AG04450 (cell line): ENCODE results near the gene CHST11. TPM values are rescaled to one million over a fixed set of nuclear protein-coding genes. Genes with fewer than 3 reads are reported as not detected.

Experiments used
- CTCF ChIA-PET: fragments of 300-600, 350-600 bp; formaldehyde crosslinking; extraction: SDS; loops from one replicate; lab custom pipeline; 2022; ENCODE audit warnings: antibody characterized with exemption, inconsistent platforms; lab: Charles Lee
- POLR2A ChIA-PET: fragments of 350-600 bp; formaldehyde crosslinking; extraction: SDS; loops from one replicate; lab custom pipeline; 2021; ENCODE audit warnings: antibody characterized with exemption, inconsistent platforms; lab: Yijun Ruan, JAX
- DNase-seq: peaks from one replicate; pipeline ENCODE4 v3.0.0-alpha.2; 2011; ENCODE audit warnings: low read depth, low spot score
- H3K27ac ChIP-seq: one replicate; pipeline ENCODE4 v1.5.1; 2012; ENCODE audit warnings: low read depth, low read length, control low read depth
- H3K27me3 ChIP-seq: one replicate; pipeline ENCODE4 v1.6.0; 2012; ENCODE audit warnings: low read length; ENCODE audit not compliant: control insufficient read depth, insufficient read depth
- H3K4me3 ChIP-seq: 2 replicates; pipeline ENCODE4 v1.5.1; 2011; ENCODE audit warnings: mild to moderate bottlenecking, low read depth, low read length, control low read depth
- H3K9me3 ChIP-seq: 2 replicates; pipeline ENCODE4 v1.5.1; 2012; ENCODE audit warnings: low read length; ENCODE audit not compliant: control insufficient read depth, insufficient read depth
- polyA plus RNA-seq: library from polyadenylated mRNA; depleted of rRNA; stranded (reverse); fragments of >200 nt; gene quantifications from 2 replicates; pipeline ENCODE4 v1.2.3, GENCODE V29; 2011
- TF ChIP-seq, protein P1 (sequence below): IDR thresholded peaks from 2 replicates; pipeline ENCODE4 v1.5.1; 2011; ENCODE audit warnings: low read depth, low read length, control low read depth, inconsistent platforms

The CHST11 gene
- polyA plus RNA-seq, 1 experiment, result 2.7 TPM

DNA sequence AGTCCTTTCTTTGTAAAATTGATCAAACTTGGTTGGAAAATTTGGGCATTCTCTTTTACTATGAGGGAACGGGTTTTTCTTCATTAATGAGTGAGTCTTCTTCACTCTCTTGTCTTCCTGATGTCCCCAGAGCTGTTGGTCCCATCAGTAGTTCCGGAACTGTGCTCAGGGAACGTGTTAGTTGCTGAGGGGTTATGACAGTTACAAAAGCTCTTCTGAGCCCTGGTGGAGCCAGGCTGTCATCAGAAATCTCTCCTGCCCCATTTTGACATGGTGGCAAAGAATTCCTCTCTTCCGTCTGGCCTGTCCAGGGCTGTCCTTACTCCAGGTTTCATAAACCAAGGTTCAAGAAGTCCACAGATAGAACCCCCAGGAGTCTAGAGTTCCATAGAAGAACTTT lies 292.8 kb downstream of the CHST11 start:
- Histone ChIP-seq H3K9me3 (no peaks in the 10 kb centered on the region), H3K27me3 (no peaks in the 10 kb centered on the region), H3K27ac (no peak overlapping the region), H3K4me3 (no peak overlapping the region)
- TF ChIP-seq, protein P1, sequence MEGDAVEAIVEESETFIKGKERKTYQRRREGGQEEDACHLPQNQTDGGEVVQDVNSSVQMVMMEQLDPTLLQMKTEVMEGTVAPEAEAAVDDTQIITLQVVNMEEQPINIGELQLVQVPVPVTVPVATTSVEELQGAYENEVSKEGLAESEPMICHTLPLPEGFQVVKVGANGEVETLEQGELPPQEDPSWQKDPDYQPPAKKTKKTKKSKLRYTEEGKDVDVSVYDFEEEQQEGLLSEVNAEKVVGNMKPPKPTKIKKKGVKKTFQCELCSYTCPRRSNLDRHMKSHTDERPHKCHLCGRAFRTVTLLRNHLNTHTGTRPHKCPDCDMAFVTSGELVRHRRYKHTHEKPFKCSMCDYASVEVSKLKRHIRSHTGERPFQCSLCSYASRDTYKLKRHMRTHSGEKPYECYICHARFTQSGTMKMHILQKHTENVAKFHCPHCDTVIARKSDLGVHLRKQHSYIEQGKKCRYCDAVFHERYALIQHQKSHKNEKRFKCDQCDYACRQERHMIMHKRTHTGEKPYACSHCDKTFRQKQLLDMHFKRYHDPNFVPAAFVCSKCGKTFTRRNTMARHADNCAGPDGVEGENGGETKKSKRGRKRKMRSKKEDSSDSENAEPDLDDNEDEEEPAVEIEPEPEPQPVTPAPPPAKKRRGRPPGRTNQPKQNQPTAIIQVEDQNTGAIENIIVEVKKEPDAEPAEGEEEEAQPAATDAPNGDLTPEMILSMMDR, result no peak
- DNase-seq, result no peak
- ChIA-PET CTCF (interaction anchor here (0.7 to 1.2 kb wide), 4 partner anchors 13 to 368 kb away, joined by 3 to 4 read pairs (median 3); no protein-coding TSS in a partner anchor), POLR2A (no interaction called here)

DNA sequence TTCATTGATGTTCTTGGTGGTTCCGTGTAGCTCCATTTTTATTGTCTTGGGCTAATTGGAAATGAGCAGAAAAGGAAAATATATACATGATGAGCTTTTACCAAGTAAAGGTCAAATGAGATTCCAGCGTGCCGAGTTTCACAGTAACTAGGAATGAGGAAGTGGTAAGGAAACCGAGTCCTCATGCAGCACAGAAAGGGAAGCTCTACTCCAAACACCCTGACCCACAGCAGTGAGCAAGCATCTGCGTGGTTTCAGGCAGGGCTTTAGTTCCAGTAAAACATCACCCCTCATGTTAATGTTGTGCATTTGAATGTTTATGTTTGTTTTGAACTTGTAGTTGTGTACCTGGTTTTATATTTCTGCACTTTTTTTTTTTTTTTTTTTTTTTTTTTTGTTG lies 293.3 kb downstream of the CHST11 start:
- DNase-seq, result peak; percentile 48
- Histone ChIP-seq H3K4me3 (no peak overlapping the region), H3K27ac (no peak overlapping the region), H3K27me3 (no peaks in the 10 kb centered on the region), H3K9me3 (no peaks in the 10 kb centered on the region)
- CTCF ChIA-PET, result interaction anchor here (0.7 to 1.2 kb wide), 4 partner anchors 14 to 368 kb away, joined by 3 to 4 read pairs (median 3); no protein-coding TSS in a partner anchor
- POLR2A ChIA-PET, result no interaction called here
- TF ChIP-seq, protein P1, result no peak

DNA sequence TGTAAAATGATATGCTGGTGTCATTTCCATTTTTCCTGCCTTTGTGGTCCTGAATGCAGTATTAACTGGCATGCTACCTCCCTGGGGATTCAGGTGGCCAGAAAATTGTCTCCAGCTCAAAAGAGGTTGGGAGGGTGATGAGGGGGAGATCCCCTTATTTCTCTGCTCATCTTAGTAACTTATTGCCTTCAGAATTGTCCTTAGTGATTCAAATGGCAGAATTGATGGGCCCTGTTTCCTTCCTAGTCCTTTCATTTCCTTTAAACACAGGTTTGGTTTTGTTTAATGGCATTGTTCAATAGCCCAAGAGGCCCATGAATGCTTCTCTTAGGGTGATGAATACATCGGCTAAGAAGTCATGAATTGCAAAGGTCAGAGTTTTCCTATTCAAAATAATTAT lies 294.4 kb downstream of the CHST11 start:
- POLR2A ChIA-PET, result no interaction called here
- CTCF ChIA-PET, result no interaction called here
- TF ChIP-seq, protein P1, result no peak
- Histone ChIP-seq H3K9me3 (no peaks in the 10 kb centered on the region), H3K27me3 (no peaks in the 10 kb centered on the region), H3K4me3 (no peak overlapping the region), H3K27ac (no peak overlapping the region)
- DNase-seq, result no peak

DNA sequence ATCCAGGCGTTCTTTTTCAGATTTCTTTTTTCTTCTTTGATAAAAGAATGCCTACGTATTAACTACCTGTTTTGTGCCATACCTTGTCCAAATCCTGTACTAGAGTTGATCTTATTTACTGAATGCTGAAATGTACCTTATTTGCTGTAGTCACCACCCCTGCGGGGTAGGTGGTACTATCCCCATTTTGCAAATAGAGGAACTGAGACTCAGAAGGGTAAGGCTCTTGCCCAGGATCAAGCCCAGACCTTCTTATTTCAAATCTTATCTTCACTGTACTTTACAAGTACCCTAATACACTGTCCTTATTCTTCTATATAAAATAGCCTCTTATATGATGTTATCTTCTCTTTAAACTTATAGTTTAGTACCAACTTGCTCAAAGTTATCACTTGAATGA lies 294.8 kb downstream of the CHST11 start:
- DNase-seq, result no peak
- TF ChIP-seq, protein P1, result no peak
- ChIA-PET CTCF (no interaction called here), POLR2A (no interaction called here)
- H3K27ac ChIP-seq, result no peak overlapping the region
- H3K4me3 ChIP-seq, result no peak overlapping the region
- no peaks in the 10 kb centered on the region for H3K27me3 ChIP-seq
- no peaks in the 10 kb centered on the region for H3K9me3 ChIP-seq

DNA sequence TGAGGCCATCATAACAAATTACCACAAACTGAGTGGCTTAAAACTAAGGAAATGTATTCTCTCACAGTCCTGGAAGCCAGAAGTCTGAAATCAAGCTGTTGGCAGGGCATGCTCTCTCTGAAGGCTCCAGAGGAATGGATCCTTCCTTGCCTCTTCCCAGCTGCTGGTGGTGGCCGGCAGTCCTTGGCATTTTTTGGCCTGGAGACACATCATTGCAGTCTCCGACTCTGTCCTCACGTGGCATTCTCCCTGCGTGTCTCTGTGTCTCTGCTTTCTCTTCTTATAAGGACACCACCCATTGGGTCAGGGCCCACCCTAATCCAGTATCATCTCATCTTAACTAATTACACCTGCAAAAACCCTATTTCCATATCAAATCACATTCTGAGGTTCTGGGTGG lies 295.3 kb downstream of the CHST11 start:
- TF ChIP-seq, protein P1, result no peak
- Histone ChIP-seq H3K4me3 (no peak overlapping the region), H3K27ac (no peak overlapping the region), H3K27me3 (no peaks in the 10 kb centered on the region), H3K9me3 (peaks cover 3% of the 10 kb centered on the region)
- DNase-seq, result no peak
- CTCF ChIA-PET, result no interaction called here
- POLR2A ChIA-PET, result no interaction called here
